Measurements from ENCODE around the gene SPAG6. TPM values are rescaled to one million over a fixed set of nuclear protein-coding genes. Genes with fewer than 3 reads are reported as not detected.
"Not testable (repeated sequence)": the region's sequence is repeated elsewhere in the genome, so short reads cannot be mapped to it uniquely, and the experiment has no call there.

Gene SPAG6
- total RNA-seq, 1 experiment from 2014 or later: not detected

DNA sequence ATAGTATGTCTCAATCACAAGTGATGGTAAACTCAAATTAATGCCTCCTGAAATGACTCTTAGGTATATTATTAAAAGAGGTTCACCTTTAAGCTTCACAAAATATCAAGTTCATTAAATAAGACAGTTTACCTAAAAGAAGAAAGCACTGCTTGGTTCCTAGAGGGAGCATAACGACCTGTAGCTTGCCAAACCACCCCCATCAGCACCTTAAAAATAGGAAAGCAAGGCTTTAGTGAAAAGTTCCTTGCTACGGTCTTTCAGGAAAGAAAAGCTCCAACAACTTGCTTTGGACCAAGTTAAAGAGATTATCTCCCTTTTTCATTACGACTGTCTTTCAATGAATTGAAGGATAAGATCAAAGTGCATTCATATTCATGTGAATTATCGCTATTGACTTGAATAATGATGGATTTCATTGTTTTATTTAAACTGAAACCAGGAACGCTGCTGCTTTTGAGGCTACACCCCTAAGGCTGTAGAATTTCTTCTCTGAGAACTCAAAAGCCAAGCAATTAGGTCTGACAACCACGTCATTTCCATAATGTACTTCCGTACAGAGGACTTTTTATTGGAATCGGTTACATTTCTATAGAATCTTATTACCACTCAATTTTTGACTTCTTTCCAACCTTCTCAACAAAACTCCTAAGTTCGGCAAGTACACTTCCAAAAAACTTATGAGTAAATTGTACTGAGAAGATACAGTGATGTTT lies 7.0 kb upstream of the SPAG6 start:
- in situ Hi-C loops (cut with HindIII; ENCODE audit: low pct_unique_long_range_greater_than_20kb, low sequenced_read_pairs): no loop called here
- DNase-seq (ENCODE audit: low read depth): no peak

DNA sequence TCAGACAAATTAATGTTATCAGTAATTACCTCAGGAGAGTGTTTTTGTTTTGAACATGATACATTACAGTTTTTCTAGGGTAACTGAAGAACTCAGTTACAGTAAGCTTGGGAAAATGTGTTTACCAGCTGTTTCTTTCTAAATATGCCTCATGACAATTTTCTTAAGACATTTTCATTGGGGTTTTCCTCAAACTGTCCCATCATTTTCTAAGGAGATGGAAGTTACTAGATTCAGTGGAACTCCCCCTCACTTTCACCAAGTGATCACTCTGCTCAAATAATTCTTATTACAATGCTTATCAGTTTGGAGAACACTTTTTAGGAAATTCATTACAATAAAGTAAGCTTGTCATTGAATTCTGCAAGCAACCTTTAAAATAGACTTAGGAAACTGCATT lies 6.4 kb upstream of the SPAG6 start:
- DNase-seq (ENCODE audit: low read depth): no peak
- in situ Hi-C loops (cut with HindIII; ENCODE audit: low pct_unique_long_range_greater_than_20kb, low sequenced_read_pairs): no loop called here

DNA sequence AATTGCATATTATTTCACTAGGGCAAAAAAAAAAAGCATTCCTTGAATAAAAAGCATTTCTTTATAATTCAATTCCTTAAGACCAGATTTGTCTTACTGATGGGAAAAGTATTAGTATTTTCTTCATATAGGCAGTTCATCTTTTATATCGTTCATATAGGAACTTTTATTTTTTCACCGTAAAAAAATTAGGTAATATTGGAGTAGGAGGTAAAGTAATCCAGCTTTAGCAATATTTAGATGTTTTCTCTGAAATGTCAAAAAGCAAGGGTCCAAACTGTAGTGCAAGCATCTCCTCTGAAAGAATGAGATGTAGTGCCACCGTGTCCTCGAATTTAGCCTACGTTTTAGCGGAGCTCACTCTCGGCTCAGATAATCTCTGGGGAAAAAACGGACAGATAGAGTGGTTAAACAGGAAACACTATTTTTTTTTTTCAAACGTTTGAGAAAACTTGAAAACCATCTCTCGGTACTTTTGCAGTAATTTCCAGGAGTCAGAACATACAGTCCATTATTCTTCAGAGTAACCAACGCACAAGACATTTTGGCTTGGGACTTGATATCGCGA lies 5.5 kb upstream of the SPAG6 start:
- no peak for DNase-seq (ENCODE audit: low read depth)
- in situ Hi-C loops (cut with HindIII; ENCODE audit: low pct_unique_long_range_greater_than_20kb, low sequenced_read_pairs): no loop called here

DNA sequence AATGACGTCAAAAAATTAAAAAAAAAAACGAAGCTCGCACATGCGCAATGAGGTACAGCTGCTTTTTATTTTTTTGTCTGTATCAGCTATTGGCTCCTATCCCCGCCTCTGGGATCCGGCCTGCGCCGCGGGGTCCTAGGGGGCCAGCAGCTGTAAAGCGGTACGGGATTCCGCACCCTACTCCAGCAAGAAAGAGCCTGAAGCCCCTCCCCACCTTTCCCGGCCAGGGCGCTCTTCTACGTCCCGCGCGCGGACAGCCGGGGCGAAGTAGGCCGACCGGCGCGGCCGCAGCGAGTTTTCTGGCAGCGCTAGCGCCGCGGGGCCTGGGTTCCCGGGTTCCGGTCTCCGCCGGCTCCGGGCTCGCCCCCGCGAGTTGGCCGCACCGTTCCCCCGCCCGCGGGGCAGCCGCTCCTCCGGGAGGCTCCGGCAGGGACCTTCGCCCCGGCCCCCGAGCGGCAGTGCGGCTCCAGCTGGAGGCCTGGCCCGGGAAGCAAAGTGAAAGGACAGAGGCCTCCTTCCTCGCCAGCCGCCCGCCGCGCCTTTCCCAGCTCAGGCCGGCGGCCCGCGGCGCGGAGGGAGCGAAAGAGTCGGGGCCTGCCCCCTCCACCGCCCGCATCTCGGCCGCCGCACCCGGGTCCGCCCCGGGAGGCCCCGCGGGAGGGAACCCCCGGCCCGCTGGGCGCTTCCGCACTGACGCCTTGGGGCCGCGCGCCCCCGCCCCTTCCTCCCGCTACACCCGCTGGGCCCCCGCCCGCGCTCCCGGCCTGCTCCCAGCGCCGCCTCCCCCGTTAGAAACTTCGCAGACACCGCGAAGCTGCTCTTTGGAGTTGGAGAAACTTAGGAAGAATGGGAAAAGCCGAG lies 4.7 kb upstream of the SPAG6 start:
- in situ Hi-C loops (cut with HindIII; ENCODE audit: low pct_unique_long_range_greater_than_20kb, low sequenced_read_pairs): no loop called here
- DNase-seq (ENCODE audit: low read depth): peak; percentile 89

DNA sequence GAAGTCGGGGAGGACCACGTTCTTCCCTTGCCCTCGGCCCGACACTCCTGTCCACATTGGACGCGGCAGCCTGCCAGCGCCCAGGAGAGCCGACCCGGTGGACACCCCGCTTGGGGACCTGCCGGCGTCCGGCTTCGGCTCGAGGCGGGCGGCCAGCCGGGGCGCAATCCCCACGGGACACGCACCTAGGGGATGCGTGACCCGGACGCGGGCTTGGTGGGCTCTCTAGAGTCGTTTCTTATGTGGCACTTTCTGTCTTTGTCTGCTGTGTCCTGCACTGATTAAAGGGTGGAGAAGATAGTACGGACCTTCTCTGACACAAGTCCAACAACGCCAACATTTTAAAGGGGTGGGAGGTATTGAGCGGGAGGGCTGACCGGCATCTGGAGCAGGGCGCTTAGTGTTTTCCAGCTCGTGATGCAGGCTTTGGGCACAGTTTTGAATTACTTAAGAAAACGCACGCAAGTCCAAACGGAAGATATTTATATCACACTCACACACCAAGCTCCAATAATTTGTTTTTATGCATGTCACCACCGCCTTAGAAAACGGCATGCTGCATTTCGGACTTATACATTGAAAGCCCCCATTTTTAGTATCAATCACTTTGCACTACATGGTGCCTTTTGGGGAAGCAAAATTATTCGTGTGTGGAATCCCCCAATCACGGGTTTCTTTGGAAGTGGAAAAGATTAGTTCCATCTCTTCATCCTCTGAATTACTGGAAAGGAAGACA lies 3.9 kb upstream of the SPAG6 start:
- DNase-seq (ENCODE audit: low read depth): peak; percentile 69
- in situ Hi-C loops (cut with HindIII; ENCODE audit: low pct_unique_long_range_greater_than_20kb, low sequenced_read_pairs): no loop called here

DNA sequence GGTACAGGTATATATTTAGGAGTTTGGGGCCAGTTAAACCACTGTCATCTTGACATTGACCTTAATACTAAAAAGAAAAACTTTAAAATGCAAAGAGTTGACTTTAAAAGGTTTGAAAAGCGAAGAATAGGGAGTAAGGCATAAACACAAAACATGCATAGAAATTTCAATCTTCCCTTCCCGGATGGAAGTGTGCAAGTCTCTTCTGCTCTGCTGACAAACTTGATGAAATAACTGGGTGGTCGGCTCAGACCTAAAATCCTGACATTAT lies 3.4 kb upstream of the SPAG6 start:
- in situ Hi-C loops (cut with HindIII; ENCODE audit: low pct_unique_long_range_greater_than_20kb, low sequenced_read_pairs): no loop called here
- DNase-seq (ENCODE audit: low read depth): no peak

DNA sequence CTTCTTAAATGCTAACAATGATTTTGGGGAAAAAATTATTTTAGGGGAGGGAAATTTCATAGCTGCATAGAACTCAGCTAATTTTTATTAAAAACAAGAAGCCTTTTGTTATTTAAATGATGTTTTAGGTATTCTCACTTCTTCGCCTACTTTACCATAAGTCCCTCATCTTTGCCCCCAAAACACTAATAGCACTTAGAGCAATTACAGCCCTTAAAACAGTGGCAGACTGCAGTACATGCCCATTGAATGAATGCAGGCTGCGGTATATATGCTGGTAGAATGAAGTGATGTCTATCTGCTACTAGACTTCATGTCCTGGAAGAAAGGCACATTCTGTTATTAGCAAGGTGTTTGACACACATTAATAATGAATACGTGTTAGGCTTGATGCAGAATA lies 2.9 kb upstream of the SPAG6 start:
- in situ Hi-C loops (cut with HindIII; ENCODE audit: low pct_unique_long_range_greater_than_20kb, low sequenced_read_pairs): no loop called here
- DNase-seq (ENCODE audit: low read depth): no peak

DNA sequence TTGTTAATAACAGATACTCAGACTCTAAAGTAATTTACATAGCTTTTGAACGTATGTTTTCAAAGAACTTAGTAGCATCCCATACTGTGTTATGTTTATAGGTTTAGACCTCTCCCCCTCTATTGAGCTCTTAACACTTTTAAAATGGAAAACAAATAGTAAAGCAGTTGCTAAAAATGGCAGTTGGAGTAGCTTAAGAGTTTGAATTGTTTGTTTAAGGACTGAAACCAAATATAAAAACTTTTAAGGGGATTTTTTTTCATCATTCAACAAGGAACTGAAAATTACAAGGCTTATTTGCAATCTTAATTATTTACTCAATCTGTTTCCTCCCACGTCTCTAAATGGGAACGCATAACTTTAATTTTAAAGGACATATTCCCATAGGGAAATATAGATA lies 1.6 kb upstream of the SPAG6 start:
- in situ Hi-C loops (cut with HindIII; ENCODE audit: low pct_unique_long_range_greater_than_20kb, low sequenced_read_pairs): no loop called here
- no peak for DNase-seq (ENCODE audit: low read depth)

DNA sequence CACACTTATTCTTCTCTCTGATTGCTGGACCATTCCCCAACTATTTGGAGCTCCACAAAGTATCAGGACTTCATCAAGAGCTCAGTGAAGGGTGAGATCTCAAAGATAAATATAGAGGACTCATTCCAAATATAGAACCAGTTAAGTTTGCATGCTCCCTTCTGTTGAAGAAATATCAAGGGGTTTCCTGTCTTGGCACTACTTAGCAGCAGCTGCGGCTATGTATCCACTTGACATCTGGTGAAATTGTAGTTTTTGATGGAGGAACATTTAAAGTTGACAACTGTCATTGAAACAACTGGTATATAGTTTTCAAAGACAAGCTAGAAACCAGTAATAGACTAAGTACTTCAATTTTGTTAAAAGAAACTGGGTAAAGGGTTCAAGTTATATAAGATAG lies 1.0 kb upstream of the SPAG6 start:
- DNase-seq (ENCODE audit: low read depth): no peak
- in situ Hi-C loops (cut with HindIII; ENCODE audit: low pct_unique_long_range_greater_than_20kb, low sequenced_read_pairs): no loop called here

DNA sequence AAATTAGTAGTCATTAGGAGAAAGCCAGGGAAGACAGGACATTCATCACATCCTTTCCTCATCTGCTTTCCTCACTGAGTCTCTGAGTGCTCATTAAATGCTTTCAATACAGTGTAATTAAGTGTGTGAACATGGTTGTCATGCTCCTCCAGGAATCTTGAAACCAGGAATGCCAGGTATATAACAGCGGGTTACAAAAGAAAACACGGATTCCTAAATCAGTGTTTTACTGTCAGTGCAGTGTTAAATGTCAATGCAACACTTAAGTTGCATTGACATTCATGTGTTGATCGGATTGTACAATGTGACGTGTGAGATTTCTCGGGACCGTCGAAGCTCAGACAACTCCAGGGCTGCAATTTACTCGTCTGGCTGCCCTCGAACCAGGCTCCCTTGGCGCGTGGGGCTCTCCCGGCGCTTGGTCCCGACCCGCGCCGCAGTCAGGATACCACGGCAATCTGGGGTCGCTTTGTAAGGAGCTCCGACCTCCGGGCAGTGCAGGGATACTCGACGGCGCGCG lies 455 bp upstream of the SPAG6 start:
- in situ Hi-C loops (cut with HindIII; ENCODE audit: low pct_unique_long_range_greater_than_20kb, low sequenced_read_pairs): no loop called here

DNA sequence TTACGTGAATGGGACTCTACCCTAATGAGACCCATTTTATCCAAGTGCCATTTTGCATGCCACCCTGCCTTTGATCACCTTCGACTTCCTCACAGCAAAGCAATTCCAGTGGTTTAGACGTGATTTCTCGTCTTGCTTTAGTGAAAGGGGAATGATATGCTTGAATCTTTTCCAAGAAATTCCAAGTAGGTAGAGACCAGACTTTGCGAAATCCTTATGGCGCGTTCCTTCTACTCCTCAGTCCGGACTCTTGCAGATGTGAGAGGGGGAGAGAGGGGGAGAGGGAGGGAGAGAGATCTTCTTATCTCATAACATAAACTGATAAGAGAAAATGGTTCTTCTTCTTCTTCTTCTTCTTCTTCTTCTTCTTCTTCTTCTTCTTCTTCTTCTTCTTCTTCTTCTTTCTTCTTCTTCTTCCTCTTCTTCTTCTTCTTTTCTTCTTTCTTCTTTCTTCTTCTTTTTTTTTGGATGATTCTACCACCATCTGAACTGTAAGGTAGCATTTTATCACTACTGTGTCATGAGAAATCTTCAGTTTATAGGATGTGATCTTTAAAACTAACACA lies 883 bp downstream of the SPAG6 start:
- in situ Hi-C loops (cut with HindIII; ENCODE audit: low pct_unique_long_range_greater_than_20kb, low sequenced_read_pairs): no loop called here
- no peak for DNase-seq (ENCODE audit: low read depth)

More for the DNA sequence above, 455 bp upstream of the SPAG6 start:
- DNase-seq (ENCODE audit: low read depth): no peak

DNA sequence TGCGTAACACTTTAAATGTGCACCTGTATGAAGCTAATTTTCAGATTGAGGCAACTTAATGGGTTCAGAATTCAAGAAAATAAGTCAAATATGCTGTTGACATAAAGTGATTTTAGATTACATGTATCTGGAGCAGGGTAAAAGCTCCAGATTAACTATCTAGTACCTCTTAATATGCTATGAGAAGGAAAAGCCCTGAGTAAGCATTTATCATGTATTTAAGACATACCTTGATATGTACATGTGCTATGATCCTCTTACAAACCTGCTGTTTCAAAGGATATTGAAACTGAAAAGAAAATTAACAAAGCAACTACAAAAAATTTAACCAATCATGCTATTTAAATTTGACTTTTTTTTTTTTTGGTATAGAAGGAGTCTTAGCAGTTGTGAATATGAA lies 4.5 kb downstream of the SPAG6 start:
- in situ Hi-C loops (cut with HindIII; ENCODE audit: low pct_unique_long_range_greater_than_20kb, low sequenced_read_pairs): no loop called here
- DNase-seq (ENCODE audit: low read depth): no peak

DNA sequence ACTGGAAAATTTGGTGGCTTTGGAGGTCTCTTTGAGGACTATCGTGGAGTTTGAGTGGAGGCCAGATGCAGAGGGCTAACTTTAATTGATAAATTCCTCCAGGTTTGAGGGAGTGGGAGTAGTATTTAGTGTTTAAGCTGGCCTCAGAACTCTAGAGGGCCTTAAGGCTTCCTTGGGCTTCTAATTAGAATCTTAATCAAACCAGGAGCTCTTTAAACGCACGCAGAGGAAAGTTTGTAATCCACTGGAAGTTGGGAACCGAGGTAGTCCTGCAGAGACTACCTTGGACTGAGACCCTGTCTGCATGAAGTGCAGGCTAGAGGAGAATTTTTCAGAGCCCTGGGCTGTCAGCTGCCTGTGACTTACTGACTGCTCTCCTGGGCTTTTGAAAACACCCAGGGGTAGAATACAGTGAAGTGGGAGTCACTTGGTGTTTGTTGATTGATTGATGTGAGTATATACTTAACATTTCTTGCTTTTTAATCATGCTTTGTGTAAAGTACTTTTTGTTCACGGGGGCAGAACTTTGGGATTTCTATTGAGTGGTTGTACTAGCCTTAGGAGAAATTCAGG lies 5.9 kb downstream of the SPAG6 start:
- in situ Hi-C loops (cut with HindIII; ENCODE audit: low pct_unique_long_range_greater_than_20kb, low sequenced_read_pairs): no loop called here
- DNase-seq (ENCODE audit: low read depth): no peak

DNA sequence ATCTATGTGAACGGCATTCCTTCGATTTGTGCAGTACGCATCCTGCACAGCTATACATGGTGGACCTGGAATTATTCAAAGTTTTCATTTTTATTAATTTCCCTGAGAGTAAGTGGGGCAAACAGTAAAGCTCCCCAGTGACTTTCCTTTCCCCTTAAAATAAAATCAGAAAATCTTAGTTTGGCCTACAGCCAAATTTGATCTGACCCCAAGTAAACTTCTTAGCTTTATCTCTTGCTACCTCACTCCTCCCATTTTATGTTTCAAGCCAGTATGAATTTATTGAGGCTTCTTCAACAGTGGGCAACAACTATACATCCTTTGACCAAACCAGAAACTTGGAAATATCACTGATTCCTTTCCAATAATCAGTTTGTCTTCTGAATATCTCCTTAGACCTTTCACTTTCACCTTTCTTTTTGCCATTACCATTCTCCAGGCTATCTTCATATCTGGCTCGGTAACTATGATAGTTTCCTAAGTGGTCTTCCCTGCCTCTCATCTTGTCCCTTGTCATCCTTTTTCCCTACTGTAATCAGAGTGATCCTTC lies 11.1 kb downstream of the SPAG6 start:
- DNase-seq (ENCODE audit: low read depth): no peak
- in situ Hi-C loops (cut with HindIII; ENCODE audit: low pct_unique_long_range_greater_than_20kb, low sequenced_read_pairs): no loop called here

DNA sequence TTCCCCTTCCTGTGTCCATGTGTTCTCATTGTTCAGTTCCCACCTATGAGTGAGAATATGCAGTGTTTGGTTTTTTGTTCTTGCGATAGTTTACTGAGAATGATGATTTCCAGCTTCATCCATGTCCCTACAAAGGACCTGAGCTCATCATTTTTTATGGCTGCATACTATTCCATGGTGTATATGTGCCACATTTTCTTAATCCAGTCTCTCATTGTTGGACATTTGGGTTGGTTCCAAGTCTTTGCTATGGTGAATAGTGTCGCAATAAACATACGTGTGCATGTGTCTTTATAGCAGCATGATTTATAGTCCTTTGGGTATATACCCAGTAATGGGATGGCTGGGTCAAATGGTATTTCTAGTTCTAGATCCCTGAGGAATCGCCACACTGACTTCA lies 12.5 kb downstream of the SPAG6 start:
- in situ Hi-C loops (cut with HindIII; ENCODE audit: low pct_unique_long_range_greater_than_20kb, low sequenced_read_pairs); DNase-seq (ENCODE audit: low read depth): not testable (repeated sequence)

DNA sequence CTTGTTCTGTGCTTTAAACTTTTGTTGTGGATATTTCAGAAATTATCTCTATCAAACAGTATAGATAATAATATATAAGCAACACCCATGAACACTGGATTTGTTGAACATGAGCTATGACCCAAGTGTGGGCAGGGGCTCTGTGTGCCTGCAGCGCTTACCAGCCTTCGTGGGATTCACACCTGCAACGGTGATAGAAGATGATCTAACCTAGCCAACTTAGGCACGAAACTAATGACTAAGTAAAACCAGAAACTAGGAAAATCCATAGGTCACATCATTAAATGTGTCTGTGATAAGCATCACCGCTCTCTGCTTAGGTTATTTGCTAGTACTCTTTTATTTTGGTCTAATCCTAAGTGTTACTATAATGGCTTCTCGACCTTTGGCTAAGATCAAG lies 18.0 kb downstream of the SPAG6 start:
- no peak for DNase-seq (ENCODE audit: low read depth)
- in situ Hi-C loops (cut with HindIII; ENCODE audit: low pct_unique_long_range_greater_than_20kb, low sequenced_read_pairs): no loop called here

DNA sequence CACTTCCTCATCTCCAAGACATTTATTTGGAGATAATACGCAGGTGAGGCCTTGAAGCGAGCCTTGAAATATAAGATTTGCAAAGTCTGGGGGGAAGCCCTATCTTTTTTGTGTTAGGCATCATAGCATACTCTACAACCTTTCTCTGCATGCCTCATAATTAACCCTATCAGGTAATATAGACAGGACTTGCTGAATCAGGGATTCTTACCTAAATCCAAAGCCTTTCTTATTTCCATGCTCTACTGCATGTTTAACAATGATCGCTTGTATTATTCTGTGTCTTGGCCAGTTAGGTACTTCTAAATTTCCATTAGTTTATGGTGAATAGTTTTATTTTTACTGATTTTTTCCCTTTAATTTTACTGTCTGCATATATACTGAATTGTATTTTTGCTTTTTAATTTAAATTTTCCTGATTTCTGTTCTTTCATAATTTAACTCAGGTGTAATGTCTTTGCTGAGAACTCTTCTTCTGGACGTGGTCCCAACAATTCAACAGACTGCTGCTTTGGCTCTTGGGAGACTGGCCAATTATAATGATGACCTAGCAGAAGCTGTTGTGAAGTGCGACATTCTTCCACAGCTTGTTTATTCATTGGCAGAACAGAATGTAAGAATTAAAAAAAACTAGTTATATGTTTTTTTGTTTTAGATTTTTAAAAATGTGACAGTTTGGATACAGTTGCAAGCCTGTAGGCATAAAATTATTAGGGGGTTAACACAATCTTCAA lies 19.3 kb downstream of the SPAG6 start:
- in situ Hi-C loops (cut with HindIII; ENCODE audit: low pct_unique_long_range_greater_than_20kb, low sequenced_read_pairs): no loop called here
- DNase-seq (ENCODE audit: low read depth): no peak
